ENCODE data around the gene PTPRN2. TPM values are rescaled to one million over a fixed set of nuclear protein-coding genes. Genes with fewer than 3 reads are reported as not detected.

PTPRN2 gene
- total and polyA plus RNA-seq, 2 donors (not counting 3 experiments of a cell fraction or from before 2014, with no cell fraction given) = 0.62 to 0.88 TPM

DNA sequence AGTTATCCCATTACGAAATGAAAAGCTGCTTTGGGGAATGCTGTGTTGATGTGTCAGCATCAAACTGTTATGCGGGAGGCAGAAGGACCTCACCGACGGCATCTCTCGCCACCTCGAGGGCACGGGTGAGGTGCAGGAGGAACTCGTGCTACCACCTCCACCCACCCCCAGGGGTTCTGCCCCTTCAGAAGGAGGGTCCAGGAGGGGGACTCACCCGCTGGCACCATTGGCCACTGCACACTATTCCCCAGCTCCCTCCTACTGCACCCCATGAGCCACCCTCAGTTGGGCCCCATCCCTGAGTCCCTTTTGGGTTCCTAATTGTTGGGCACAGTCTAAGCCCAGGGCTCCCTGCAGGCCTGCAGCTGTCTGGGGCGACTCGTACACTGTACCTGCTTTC lies 236.6 kb downstream of the PTPRN2 start:
- intact Hi-C loops (cut with micrococcal nuclease) = no loop called here
- Histone ChIP-seq H3K4me1 (ENCODE audit: control insufficient read depth, extremely low read depth, insufficient read depth, low read length) (no peaks in the 10 kb centered on the region), H3K27me3 (ENCODE audit: control insufficient read depth in 2 of 2, insufficient read depth in 2 of 2, low read length in 2 of 2) (no peaks in the 10 kb centered on the region), H3K79me2 (ENCODE audit: control insufficient read depth, insufficient read depth, low read length) (no peaks in the 10 kb centered on the region), H2AFZ (ENCODE audit: low read depth, low read length) (no peak overlapping the region), H4K20me1 (replicated peaks; ENCODE audit: control insufficient read depth, extremely low read depth, insufficient read depth, low read length) (no peaks in the 10 kb centered on the region), H3K27ac (ENCODE audit: insufficient read depth, low read depth, low read length) (no peak overlapping the region), H3K9ac (replicated peaks; ENCODE audit: extremely low read depth, insufficient read depth, low read length) (no peak overlapping the region), H3K4me3 (replicated peaks in 1 of 3; ENCODE audit: insufficient read depth in 1 of 3, low read depth in 1 of 3, low read length in 3 of 3) (no peak overlapping the region), H3K9me1 (replicated peaks; ENCODE audit: control insufficient read depth, extremely low read depth, insufficient read depth, low read length) (no peaks in the 10 kb centered on the region), H3K9me3 (replicated peaks; ENCODE audit: control insufficient read depth, insufficient read depth, low read length) (no peaks in the 10 kb centered on the region), H3K36me3 (ENCODE audit: control insufficient read depth in 2 of 2, extremely low read depth in 1 of 2, insufficient read depth in 2 of 2, low read length in 2 of 2) (no peaks in the 10 kb centered on the region), H3K4me2 (ENCODE audit: insufficient read depth, low read length) (no peak overlapping the region)
- TF ChIP-seq FOS (IDR thresholded peaks at IDR 0.05; ENCODE audit: borderline replicate concordance, insufficient read depth, low read length) (no peak), MYC (IDR thresholded peaks at IDR 0.05; ENCODE audit: low read depth, low read length) (no peak), GATA2 (IDR thresholded peaks at IDR 0.05; ENCODE audit: insufficient read depth, insufficient read length, low read depth, low read length) (no peak)
- ChIA-PET CTCF (no interaction called here), POLR2A (no interaction called here)
- BruUV-seq (replicated peaks) = no TSS peak
- dilution Hi-C loops (cut with MboI; ENCODE audit: extremely low pct_ligation_motif_present, low sequenced_read_pairs) = no loop called here
- no peak for DNase-seq (ENCODE audit: low read depth, low spot score)
- FAIRE-seq = no peak

DNA sequence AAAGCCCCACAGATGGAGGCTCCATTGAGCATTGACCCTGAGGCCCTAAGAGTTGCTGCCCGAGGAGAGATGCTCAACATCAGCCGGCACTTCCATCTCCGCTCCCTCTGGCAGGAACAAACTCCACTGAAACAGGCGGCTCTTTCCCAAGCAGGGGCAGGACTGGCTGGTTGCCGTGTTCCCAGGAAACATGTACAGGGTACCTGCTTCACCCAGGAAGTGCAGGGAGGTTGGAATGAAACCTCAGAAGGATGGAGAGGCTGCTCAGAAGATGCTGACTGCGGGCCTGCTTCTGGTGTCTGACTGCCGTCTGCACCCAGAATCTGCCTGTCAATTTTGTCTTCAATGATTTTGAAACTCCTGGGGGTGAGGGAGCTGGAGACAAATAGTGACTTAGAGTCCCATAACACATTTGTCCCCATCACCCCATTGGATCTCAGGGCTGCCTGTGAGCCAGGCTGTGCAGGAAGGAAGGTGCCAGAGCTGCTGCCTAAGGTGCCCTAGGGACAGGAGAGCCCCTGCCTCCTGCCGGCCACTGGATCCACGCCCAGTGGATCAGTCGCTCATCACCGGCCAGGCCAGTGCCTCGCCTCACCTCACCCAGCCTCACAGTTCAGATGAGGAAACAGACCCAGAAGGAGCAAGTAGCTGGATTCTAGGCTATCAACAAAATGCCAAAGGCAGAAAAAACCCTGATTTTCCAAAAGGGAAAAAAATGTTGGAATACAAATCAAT lies 237.3 kb downstream of the PTPRN2 start:
- H3K4me3 ChIP-seq (replicated peaks in 1 of 3; ENCODE audit: insufficient read depth in 1 of 3, low read depth in 1 of 3, low read length in 3 of 3) = no peak overlapping the region
- H2AFZ ChIP-seq (ENCODE audit: low read depth, low read length) = no peak overlapping the region
- H3K4me2 ChIP-seq (ENCODE audit: insufficient read depth, low read length) = no peak overlapping the region
- H3K27me3 ChIP-seq (ENCODE audit: control insufficient read depth in 2 of 2, insufficient read depth in 2 of 2, low read length in 2 of 2) = no peaks in the 10 kb centered on the region
- intact Hi-C loops (cut with micrococcal nuclease) = no loop called here
- H3K36me3 ChIP-seq (ENCODE audit: control insufficient read depth in 2 of 2, extremely low read depth in 1 of 2, insufficient read depth in 2 of 2, low read length in 2 of 2) = no peaks in the 10 kb centered on the region
- H3K9me1 ChIP-seq (replicated peaks; ENCODE audit: control insufficient read depth, extremely low read depth, insufficient read depth, low read length) = no peaks in the 10 kb centered on the region
- ChIA-PET CTCF (no interaction called here), POLR2A (no interaction called here)
- H3K79me2 ChIP-seq (ENCODE audit: control insufficient read depth, insufficient read depth, low read length) = no peaks in the 10 kb centered on the region
- no peak for TF ChIP-seq JUN (IDR thresholded peaks at IDR 0.05; ENCODE audit: borderline replicate concordance, insufficient read depth, insufficient read length, low read depth)
- no peak for TF ChIP-seq POLR2A (IDR thresholded peaks at IDR 0.05; ENCODE audit: low read depth, low read length)
- TF ChIP-seq EZH2 (IDR thresholded peaks at IDR 0.05; ENCODE audit: borderline replicate concordance, low read depth, low read length, severe bottlenecking) = no peak
- no peak for TF ChIP-seq POLR2AphosphoS5 (IDR thresholded peaks at IDR 0.05; ENCODE audit: insufficient read depth, low read depth, low read length)
- no peak for TF ChIP-seq MYC (IDR thresholded peaks at IDR 0.05; ENCODE audit: low read depth, low read length)
- no peak for TF ChIP-seq GATA2 (IDR thresholded peaks at IDR 0.05; ENCODE audit: insufficient read depth, insufficient read length, low read depth, low read length)
- TF ChIP-seq MAX (IDR thresholded peaks at IDR 0.05; ENCODE audit: insufficient read depth, insufficient read length) = no peak
- no peak for FAIRE-seq
- H4K20me1 ChIP-seq (replicated peaks; ENCODE audit: control insufficient read depth, extremely low read depth, insufficient read depth, low read length) = no peaks in the 10 kb centered on the region
- dilution Hi-C loops (cut with MboI; ENCODE audit: extremely low pct_ligation_motif_present, low sequenced_read_pairs) = no loop called here
- BruUV-seq (replicated peaks) = no TSS peak
- DNase-seq (ENCODE audit: low read depth, low spot score) = no peak
- H3K4me1 ChIP-seq (ENCODE audit: control insufficient read depth, extremely low read depth, insufficient read depth, low read length) = no peaks in the 10 kb centered on the region
- H3K9me3 ChIP-seq (replicated peaks; ENCODE audit: control insufficient read depth, insufficient read depth, low read length) = no peaks in the 10 kb centered on the region
- no peak overlapping the region for H3K9ac ChIP-seq (replicated peaks; ENCODE audit: extremely low read depth, insufficient read depth, low read length)
- no peak overlapping the region for H3K27ac ChIP-seq (ENCODE audit: insufficient read depth, low read depth, low read length)

Data from endothelial cell of umbilical vein (primary cell).